EH (cell line): ENCODE data around the gene PTPN20.
"Not testable (repeated sequence)": the region's sequence is repeated elsewhere in the genome, so short reads cannot be mapped to it uniquely, and the experiment has no call there.

Experiments
- DNase-seq: peaks from one replicate; pipeline ENCODE4 v3.0.0-alpha.2; 2015; ENCODE audit warnings: low read depth

Gene PTPN20

DNA sequence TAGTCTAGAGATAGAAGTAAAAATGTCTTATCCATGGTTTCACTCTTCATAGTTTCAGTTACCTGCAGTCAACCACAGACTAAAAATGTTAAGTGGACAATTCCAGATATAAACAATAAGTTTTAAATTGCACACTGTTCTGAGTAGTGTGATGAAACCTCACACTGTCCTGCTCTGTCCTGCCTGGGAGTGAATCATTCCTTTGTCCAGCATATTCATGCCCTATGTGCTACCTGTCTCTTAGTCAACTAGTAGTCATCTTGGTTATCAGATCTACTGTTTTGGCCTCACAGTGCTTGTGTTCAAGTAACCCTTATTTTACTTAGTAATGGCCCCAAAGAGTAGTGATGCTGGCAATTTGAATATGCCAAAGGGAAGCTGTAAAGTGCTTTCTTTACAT is 49.5 kb downstream of the PTPN20 start:
- not testable (repeated sequence) for DNase-seq

DNA sequence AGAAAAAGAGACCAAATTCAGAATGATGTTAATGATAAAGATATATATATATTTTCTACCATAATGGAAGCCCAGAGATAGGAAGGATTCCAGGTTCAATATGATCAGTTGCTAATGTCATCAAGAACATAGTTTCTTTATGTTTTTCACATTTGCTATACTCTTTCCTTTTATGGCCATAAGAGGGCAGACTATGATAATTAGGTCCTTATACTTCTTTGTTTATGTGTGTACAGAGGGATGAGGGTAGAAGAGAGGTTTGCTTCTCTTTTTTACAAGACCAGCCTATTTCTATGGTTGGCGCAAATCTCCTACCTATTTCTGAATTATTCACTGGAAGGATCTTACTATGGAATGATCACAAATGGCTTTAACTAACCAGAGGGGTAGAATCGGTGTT is 52.1 kb downstream of the PTPN20 start:
- not testable (repeated sequence) for DNase-seq

DNA sequence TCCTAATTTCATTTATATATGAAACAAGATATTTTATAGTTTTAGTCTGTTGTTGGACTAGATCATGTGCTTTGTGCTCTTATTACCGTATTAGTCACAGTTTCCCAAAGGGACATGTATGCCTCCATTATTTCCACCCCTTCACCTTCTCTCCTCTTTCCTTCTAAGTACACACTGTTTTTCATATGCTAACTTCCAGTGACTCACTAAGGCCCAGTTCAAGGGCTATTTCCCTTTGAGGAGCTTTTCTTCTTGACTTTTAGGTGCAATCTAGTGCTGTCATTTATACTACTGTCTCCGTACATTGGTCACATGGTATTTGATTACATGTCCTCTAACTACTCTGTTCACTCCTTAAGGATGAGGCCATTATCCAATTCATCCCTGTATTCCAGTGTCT is 55.8 kb downstream of the PTPN20 start:
- DNase-seq, result not testable (repeated sequence)

DNA sequence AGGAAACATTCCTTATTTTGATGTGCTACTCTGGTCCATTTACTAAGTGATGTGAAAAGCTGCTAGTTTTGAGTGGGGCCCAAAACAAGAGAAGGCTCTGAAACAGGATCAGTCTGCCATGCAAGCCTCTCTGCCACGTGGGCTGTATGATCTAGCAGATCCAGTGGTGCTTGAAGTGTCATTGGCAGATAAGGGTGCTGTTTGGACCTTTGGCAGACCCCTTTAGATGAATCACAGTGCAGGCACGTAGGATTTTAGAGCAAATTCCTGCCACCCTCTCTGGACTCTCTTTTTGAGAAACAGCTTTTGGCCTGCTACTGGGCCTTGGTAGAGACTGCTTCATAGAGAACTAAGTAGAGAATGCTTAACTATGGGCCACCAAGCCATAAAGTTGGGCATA is 69.0 kb downstream of the PTPN20 start:
- not testable (repeated sequence) for DNase-seq

DNA sequence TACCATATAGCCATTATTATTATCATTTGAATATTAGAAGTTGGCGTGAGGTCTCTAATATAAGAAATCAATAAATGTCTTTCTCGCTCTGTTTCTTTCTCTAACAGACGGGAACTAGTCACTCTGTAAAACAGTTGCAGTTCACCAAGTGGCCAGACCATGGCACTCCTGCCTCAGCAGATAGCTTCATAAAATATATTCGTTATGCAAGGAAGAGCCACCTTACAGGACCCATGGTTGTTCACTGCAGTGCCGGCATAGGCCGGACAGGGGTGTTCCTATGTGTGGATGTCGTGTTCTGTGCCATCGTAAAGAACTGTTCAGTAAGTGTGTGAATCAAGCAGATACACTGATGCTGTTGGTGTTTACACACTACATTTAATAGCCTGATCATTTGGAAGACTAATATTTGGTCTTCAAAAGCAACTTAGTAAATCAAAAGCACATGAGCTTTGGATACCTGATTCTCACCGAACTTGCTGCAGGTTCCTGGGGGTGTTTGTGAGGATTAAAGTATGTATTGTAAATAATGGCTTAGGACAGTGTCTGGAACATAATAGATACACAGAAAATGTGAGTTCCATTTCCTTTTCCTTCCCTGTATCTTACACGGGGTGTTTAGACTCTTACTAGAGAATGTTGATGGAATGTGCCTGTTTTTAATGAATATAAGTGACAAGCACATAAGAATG is 76.2 kb downstream of the PTPN20 start:
- not testable (repeated sequence) for DNase-seq

DNA sequence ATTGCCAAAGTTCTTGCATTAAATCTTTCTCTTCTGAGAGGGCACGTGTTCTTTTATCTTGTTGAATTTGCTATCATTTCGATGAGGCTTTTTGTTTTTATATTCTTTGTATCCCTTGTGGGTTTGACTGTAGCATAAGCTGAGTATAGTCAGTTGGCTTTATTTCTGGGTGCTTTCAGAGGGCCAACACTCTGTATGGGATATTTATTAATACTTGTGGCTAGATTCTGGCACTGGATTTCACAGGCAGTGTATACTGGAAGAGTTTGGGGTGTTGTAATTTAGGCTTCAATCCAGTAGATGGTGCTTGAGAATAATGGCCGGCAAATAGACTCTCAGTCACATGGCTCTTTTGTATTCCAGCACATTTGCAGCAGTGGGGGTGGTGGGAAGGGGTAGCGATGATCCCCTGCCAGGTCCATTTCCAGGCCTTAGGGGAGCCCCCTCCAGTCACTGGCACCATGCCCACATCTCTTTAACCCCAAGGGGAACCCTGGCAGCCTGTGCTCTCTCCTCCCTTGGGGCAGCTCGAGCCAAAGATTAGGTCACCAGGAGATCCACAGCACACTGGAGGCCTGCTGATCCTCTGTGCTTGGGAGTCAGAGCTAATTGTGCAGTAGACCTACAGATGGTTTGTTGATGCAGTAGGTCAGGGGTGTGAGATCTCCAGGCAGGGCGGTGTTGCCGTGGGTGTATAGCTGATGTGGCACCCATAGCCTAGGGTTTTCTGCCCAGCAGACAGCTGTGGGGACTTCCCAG is 81.8 kb downstream of the PTPN20 start:
- DNase-seq, result peak; percentile 51

DNA sequence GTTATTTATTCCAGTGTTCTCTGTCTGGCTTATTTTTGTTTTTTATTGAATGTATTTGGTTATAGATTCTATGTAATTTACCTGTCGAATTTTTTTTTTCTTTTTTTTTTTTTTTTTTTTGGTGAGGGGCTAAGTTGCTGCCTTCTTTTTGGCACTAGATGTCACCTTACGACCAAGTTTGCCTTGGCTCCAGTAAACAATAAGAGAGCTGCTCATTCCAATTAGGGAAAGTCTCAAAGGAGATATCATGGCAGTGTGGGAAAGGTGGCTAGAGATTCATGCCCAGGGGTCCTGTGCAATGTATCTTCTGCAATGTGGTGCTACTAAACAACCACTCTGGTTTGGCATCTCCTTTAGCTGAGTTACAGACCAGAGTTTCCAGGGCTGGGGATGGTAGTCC is 84.0 kb downstream of the PTPN20 start:
- peak; percentile 13 for DNase-seq

DNA sequence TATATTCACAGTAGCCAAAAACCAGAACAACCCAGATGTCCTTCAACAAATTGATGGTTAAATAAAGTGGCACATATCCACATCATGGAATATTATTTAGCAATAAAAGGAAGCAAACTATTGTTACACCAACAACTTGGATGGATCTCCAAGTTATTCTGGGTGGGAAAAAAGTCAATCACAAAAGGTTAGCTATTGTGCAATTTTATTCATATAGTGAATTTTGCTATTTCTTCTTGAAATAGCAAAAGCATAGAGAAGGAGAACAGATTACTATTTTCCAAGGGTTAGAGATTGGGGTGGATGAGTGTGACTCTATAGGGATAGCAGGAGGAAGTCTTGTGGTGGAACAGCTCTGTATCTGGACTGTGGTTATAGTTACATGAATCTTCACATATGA is 87.0 kb downstream of the PTPN20 start:
- no peak for DNase-seq

DNA sequence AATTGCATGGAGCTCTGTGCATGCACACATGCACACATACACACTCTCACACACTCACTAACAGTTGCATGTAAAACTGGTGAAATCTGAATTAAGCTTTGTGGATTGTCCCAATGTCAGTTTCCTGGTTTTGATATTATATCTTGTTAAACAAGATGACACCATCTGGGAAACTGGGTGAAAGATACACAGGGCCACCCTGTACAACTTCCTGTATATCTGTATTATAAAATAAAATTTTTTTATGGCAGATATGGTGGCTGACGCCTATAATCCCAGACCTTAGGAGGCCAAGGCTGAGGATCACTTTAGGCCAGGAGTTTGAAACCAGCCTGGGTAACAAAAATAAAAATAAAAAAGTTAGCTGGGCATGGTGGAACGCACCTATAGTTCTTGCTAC is 87.4 kb downstream of the PTPN20 start:
- no peak for DNase-seq

DNA sequence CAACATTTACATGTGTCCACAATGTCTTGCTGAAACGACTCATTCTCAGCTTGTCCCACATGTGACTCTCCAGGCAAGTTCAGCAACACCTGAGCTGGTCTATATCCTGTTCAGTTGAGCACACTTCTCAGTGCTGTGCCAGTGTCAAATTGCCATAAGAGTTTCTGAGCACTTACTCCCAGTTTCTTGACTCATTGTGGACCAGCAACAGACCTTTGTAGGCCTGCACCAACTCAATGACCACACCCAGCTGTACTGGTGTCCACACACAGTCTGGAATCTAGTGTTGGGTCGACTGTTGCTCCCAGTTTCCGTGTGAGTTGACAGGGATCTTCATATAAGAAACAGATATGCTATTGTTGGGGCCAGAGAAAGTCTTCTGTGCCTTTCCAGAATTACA is 88.0 kb downstream of the PTPN20 start:
- DNase-seq, result no peak

DNA sequence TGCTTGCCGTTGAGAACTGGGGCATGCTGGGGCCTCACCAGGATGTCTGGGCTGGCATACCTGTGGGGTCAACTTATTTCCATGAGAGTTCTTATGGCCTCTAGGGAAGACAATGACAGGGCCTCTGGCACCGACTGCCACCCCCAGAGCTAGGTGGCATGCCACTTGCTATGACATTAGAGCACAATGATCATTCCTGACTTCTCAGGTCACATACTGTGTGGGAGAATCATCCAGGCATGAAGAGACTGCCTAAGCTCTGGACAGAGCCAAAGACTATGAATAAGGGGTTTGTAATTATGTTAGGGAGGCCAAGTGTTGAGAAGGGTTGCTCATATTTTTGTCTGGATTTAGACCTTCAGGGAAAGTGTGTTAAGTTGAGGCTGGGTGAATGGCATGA is 97.5 kb downstream of the PTPN20 start:
- no peak for DNase-seq

DNA sequence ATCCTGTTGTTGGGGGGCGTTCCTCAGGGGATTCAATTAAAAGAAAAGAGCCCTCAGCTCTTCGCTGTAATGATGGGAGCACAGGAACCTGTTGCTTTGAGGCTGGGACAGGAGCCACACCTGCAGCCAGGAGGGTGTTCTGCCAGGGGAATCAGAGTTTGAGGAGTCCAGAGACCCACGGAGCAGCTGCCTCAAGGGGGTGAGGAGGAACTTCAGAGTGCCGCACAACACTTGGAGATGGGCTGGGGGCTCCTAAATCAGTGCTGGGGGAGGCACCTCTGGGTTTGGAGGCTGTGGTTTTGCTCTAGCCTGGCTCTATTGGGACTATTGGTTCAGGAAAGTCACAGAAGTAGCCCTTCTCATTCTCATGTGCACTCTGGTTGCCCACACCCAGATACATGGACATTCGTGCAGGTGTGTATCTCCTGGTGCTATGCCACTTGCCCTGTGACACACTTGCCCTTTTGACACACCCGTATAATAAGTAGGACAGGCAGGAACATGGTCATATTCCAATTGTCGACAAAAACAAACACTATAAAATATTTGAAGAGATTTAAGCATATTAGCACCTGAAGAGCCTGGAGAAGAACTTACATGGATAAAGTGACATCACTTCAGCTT is 98.1 kb downstream of the PTPN20 start:
- DNase-seq, result no peak

DNA sequence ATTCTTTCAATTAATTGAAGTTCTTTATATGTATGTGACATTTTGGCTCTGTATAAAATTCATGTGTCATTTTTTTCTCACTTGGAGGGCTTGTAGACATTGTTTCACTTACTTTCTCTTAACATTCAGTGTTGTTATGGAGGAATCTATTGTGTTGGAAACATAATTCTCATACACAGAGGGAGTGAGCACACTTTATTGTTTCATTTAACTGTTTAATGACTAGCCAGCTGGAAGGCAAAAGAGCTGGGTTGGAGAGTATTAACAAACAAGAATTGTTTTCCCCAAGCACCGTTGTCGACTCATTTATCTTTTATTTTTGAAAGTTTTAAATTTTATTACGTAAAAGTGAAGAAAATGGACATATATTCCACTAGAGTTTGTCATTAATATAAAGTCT is 98.8 kb downstream of the PTPN20 start:
- no peak for DNase-seq

DNA sequence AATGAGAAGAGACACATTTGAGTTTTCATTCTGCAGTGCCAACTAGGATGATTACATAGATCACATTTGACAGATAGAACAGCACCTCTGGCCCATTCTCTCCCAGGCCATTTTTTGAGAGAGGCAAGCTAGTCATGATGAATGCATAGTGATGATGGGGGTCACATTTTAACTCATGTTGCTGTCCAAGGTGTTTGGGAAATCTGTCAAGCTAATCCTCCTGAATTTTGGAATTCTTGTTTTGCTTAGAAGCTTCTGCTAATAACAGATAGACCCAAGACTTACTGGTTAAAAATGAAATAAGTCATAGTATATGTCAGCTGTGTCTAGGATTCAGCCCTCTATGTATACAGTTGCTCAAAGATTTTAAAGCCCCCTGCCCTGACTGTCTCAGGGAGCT is 101.0 kb downstream of the PTPN20 start:
- no peak for DNase-seq

DNA sequence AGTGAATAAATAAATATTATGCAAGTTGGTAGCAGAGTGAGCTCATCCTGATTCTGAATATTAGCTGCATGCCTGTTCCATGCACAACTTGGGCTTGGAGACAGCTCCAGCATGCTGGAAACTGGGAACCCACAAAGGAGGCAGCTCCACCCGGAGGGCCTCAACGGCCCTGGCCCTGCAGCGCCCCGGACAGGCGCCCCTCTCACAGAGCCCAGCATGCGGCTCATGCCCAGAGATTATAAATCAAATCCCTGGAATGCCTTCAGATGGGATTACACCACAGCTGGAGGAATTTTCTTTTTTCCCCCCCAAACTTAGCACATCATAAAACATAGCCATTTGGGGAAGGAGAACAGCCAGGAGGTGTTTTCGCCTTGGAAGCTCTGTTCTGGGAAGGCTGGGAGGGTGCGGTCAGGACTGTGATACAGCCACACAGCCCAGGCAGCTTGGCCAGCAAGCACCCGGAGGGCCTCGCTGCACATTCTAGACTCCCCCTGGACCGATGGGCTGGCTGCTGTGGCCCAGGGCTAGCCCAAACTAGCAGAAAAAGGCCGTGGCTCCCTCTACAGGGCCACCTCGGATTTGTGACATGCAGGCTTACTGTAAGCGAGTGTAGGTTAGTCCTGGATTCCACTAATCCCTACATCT is 102.4 kb downstream of the PTPN20 start:
- no peak for DNase-seq

DNA sequence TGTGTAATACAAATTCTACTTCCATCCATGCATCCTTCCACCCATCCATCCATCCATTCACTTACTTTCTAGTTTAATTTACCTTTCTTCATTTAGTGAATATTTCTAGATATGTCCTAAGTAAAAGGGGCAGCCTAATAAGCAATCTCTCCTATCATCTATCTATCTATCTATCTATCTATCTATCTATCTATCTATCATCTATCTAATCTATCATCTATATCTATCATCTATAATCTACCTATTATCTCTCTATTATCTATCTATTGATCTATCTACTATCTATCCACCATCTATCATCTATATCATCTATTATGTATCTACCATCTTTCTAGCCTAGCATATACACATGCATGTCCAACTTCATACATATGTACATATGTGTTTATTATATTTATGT is 104.2 kb downstream of the PTPN20 start:
- DNase-seq, result no peak

DNA sequence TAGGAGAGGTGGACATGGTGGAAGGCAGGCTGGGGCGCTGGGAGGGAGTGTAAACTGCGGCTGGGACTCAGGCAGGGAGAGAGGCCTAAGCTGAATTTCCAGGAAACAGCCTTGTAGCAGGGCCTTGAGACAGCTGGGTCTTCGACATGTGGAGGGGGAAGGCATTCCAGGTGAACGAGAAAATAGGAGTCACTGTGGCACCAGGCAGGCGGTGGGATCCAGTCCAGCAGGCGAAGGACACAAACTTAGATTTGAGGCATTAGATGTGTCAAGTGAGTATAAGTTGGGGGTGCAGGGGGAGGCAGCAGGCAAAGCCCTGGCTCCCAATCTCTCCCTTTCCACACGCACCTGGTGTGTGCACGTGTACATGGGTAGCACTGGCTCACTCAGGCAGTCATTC is 105.3 kb downstream of the PTPN20 start:
- DNase-seq, result no peak

DNA sequence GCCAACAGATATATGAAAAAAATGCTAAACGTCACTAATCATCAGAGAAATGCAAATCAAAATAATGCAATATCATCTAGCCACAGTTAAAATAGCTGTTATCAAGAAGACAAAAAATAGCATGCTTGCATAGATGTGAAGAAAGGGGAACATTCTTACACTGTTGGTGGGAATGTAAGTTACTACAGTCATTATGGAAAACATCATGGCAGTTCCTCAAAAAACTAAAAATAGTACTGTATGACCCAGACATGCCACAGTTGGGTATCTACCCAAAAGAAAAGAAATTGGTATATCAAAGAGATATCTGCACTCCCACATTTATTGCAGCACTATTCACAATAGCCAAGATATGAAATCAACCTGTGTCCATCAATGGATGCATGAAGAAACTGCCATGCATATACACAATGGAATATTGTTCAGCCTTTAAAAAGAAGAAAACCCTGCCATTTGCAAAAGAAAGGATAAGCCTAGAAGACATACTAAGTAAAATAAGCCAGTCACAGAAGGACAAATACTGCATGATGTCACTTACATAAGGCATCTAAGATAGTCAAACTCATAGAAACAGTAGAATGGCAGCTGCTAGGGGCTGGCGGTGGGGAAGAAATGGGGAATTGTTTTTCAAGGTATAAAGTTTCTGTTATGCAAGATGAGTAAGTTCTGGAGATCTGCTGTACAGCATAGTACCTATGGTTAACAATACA is 107.0 kb downstream of the PTPN20 start:
- DNase-seq, result no peak

DNA sequence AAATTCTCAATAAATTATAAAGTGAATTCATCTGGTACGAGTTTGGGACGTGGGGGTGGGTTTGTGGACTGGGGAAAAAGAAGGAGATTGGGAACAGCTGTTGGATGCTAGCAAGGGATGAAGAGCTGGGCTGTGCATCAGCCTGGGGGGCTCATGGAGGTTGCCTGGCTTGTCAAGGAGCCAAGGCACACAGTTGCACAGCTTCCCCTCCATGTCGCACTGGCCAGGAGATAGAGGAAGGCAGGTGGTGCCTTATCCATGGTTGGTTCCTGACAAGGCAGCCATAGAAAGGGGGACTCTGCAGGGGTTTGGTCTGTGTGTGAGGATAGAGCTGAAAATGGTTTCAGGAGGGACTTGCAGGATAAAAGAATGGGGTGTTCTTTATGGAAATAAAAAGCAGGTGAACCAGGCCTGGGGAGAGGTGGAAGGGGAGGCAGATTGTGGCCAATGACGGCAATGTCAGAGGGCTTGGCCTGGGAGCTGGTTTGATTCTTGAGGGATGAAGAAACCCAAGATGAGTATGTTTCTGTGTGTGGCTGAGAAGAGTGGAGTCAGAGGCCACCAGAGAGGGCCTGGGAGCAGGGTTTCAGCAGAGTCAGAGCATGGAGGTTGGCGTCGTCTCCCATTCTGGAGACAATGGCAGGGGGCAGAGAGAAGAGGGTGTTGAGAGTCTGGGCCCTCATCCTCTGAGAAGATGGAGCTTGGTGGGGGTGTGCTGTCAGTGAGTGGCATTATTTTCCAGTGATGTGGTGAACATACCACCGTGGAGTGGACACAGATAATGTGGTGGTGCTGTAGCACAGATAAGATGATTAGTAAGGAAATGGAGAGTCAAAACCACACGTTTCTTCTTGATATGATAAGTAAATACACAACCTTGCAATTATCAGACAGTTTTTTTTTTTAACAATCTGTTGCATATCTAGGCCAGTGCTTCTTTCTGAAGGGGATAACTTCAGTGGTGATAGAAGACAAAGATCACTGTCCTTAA is 108.2 kb downstream of the PTPN20 start:
- DNase-seq, result no peak

DNA sequence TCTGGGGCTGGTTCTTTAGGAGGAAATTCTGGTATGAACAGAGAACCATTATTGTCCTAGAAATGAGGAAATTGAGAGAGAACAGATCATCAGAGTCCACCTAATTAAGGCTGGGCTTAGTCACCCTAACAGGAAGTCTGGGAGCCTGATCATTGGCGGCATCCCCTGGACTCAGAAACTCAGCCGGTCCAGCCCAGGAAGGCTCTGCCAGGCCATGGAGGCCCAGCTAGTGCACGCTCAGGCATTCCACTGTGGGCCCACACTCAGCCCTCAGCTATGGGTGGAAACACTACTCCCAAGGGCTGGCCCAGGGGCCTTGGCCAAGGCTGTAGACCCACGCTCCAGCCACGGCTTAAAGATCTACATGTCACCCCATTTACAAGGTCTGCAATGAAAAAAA is 109.2 kb downstream of the PTPN20 start:
- DNase-seq, result peak; percentile 86

DNA sequence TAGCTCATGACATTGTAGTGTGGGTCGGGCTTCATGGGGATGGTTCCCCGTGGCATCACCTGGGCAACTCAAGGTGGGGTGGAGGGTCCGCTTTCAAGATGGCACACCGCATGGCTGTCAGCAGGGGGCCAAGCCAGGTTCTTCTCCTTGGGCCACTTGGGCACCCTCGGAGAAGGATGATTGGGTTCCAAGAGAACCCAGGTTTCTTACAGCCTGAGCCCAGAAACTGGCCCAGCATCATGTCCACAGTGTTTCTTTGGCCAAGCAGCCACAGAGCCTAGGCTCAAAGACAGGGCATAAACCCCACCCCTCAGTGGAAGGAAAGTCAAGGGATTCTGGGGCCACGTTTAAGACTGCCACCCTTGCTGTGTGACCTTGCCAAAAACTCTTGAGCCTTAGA is 110.6 kb downstream of the PTPN20 start:
- no peak for DNase-seq
